ENCODE results near the gene STK4.

GRCh38 chr20:45104786-45105185, 138.5 kb downstream of the STK4 start:
- TF ChIP-seq CTCF (conservative IDR thresholded peaks at IDR 0.05; ENCODE audit: low read depth, low read length) (no peak), EZH2 (IDR thresholded peaks at IDR 0.05; ENCODE audit: borderline replicate concordance, low read depth, low read length, poor library complexity, severe bottlenecking) (no peak)
